ENCODE measurements around the gene DRC7.
"Not testable (repeated sequence)": the region's sequence is repeated elsewhere in the genome, so short reads cannot be mapped to it uniquely, and the experiment has no call there.

The DRC7 gene

DNA sequence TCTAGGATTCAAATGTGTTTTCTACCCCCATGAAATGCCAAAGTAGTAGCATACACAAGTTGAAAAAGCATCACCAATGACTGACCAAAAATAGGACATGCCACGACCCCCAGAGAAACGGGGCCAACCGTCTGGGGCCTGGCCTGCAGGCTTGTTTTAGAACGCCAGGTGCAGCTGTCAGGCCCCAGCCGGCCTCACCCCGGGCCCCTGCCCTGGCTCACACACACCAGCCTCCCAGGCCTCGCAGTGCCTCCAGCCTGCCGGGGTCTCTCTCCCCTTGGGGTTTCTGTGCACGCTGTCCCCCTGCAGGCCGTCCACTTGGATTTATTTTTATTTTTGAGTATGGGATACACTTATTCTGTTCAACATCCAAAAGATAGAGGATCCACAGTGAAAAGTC is 48.9 kb downstream of the DRC7 start:
- intact Hi-C loops (cut with DNase I) = no loop called here
- DNase-seq = peak in 2 of 10 donors; percentile 66 to 69

DNA sequence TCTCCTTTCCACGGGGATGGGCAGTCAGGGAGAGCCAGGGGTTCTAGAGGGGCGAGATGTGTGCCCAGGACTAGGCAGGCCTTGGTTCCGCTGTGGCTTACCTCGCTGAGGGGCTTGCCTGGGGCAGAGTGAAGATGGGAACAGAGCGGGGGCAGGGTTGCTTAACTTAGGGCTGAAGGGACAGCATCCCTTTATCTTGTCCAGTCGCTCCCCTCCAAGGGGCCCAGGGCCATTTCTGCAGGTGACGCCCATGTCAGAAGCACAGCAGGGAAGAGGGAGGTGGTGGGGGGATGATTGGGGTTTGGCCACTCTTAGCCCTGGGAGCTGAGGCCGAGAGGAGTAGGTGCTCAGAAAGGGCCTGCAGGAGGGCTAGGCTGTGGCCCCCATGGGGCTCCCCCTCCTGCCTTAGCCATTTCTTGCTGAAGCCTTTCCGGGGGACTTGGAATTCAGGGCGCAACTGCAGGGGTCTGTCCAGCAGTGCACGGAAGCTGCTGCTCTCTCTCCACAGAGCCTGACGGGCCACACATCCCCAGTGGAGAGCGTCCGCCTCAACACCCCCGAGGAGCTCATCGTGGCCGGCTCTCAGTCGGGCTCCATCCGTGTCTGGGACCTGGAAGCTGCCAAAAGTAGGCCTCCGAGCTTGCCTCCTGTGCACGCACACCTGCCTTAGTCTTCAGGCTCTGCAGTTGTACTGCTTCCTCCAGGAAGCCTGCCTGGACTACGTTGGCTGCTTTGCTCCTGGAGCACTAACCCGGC is 49.5 kb downstream of the DRC7 start:
- intact Hi-C loops (cut with DNase I) = no loop called here
- peak in 3 of 10 donors; percentile 59 to 69 (median 63) for DNase-seq

DNA sequence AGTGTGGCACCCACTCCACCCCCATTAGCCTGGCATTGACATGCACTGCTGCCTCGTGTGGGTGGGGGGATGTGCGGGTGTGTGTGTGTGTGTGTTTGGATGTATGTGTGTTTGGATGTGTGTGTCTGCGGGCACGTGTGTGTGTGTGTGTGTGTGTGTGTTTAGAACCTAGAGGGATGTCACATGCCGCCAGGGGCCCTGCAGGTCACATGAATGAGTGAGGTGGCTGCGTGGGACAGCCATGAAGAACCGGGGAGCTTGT is 50.0 kb downstream of the DRC7 start:
- intact Hi-C loops (cut with DNase I) = no loop called here

DNA sequence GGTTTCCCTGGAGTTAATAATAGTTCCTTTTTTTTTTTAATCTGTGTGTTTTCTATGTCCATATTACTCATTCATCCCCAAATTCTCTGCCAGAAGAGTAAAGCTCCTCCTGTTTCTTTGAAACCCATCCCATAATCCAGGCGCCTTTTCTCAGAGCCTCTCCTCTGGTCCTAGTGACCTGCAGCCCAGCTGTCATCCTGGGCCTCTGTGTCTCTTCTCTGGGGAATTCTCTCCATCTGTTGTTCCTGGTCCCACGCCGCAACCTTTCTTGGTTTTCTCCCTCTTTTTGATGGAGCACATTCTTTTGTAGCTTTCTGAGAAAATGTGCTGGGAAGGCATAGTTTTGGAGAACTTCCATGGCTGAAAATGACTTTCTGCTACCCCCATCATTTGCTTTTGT is 51.2 kb downstream of the DRC7 start:
- intact Hi-C loops (cut with DNase I) = no loop called here

More for the DNA sequence above, 50.0 kb downstream of the DRC7 start:
- peak in 2 of 10 donors; percentile 26 to 35 for DNase-seq

DNA sequence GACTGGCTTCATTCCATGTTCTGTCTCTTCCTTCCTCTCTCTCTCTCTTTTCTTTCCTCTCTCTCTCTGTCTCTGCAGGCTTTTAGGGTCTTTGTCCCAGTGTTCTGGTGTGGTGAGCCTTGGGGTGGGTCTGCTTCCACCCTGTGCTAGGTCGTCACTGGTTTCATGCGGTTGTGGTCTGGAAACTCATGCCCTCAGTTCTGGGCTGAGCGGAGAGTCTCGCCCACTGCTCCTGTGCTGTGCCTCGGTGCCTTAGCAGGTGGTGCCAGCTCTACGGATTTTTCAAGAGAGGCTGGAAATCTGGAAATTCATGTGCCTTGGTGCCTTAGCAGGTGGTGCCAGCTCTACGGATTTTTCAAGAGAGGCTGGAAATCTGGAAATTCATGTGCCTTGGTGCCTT is 51.7 kb downstream of the DRC7 start:
- intact Hi-C loops (cut with DNase I) = not testable (repeated sequence)

More for the DNA sequence above, 51.2 kb downstream of the DRC7 start:
- DNase-seq = peak in 3 of 10 donors; percentile 21 to 62 (median 36)

DNA sequence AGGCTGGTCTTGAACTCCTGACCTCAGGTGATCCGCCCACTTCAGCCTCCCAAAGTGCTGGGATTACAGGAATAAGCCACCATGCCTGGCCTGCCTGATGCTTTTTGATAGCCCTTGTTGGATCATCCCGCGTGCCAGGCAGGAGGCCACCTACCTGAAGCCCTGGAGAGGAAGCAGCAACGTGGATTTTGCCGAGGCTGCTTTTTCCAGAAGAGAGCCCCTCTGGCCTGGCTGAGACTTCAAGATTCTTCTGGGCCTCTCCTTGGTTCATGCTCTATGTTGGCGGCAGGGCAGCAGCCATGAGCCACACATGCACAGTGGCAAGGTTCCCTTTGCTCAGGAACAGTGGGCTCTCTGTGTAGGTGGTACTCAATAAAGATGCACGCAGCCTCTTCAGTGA is 52.5 kb downstream of the DRC7 start:
- intact Hi-C loops (cut with DNase I) = no loop called here
- DNase-seq = peak in 2 of 10 donors; percentile 20 to 76

More for the DNA sequence above, 51.7 kb downstream of the DRC7 start:
- DNase-seq = peak in 3 of 10 donors; percentile 64 to 71 (median 66)

DNA sequence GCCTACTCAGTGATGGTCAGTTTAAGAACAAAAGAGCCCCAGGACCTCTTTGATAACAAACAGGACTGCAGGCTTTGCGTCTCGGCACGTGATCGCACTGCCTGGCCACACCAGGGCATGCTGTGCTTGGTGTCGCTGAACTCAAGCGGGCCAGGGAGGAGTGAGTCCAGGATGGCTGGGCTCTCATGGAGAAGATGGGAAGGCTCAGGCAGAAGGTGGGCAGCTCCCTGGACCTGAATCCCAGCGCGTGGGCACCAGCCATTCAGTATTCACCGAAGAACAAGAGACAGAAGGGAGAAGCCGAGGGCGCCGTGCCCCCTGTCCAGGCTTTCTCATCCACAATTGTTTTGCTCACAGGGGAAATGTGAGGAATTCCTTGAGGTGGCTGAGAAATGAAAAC is 52.9 kb downstream of the DRC7 start:
- intact Hi-C loops (cut with DNase I) = no loop called here
- peak in 3 of 10 donors; percentile 82 to 87 (median 87) for DNase-seq

DNA sequence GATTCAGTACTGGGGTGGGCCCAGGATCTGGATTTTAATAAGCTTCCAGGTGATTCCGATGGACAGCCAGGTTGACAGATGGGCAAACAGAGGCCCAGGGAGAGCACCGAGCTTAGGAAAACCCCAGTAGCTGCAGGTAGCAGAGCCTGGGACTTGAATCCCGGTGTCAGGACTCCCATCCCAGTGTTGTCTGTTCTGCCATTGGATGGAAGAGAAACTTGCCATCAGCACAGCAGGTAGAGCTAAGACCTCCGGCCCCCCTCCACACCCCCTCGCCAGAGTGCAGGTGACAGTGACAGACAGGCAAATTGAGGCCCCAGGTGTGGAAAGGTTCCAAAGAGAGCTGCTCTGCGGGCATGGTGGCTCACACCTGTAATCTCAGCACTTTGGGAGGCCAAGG is 53.4 kb downstream of the DRC7 start:
- DNase-seq = peak in 3 of 10 donors; percentile 39 to 58 (median 54)
- intact Hi-C loops (cut with DNase I) = no loop called here

DNA sequence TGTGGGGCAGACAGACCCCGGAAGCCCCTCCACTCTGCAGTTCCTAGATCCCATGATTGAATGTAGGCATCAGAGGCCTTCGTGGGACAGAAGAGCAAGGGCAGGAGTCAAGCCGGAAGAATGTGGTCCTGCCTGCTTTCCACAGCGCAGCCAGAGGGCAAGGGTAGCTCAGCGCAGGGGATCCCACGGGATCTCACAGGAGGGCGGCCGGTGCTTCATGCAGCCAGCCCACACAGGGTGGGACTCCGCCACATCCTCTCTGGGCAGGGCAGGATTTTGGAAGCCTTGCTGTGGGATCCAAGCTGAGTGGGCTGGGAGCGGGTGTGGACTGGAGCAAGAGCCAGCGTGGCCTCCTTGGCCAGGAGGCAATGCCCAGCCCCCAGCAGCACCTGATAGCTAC is 54.0 kb downstream of the DRC7 start:
- peak in 3 of 10 donors; percentile 41 to 70 (median 59) for DNase-seq
- intact Hi-C loops (cut with DNase I) = no loop called here

DNA sequence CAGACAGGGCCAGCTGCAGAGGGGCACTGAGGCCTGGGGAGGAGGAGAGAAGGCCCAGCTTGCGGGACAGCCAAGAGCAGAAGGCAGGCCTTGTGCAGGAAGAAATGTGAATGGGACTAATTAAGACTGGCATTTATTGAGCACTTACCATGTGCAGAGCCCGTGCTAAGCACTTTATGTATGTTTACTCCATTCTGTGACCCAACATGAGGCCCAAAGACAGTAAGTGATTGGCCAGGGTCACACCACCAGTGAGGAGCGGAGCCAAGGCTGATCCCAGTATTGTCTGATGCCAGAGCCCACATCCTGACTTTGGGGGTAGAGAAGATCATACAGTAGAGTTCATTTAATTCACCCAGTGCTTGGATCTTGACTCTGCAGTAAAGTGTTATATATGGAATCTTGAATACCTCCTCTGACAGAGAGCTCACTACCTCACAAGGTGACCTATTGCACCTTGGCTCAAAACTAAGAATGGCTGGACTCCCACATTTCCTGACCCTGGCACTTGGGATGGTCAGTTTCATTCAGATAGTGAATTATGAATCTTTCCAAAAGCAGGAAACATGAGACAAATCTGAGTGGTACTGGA is 54.6 kb downstream of the DRC7 start:
- peak in 2 of 10 donors; percentile 10 to 70 for DNase-seq
- intact Hi-C loops (cut with DNase I) = no loop called here

DNA sequence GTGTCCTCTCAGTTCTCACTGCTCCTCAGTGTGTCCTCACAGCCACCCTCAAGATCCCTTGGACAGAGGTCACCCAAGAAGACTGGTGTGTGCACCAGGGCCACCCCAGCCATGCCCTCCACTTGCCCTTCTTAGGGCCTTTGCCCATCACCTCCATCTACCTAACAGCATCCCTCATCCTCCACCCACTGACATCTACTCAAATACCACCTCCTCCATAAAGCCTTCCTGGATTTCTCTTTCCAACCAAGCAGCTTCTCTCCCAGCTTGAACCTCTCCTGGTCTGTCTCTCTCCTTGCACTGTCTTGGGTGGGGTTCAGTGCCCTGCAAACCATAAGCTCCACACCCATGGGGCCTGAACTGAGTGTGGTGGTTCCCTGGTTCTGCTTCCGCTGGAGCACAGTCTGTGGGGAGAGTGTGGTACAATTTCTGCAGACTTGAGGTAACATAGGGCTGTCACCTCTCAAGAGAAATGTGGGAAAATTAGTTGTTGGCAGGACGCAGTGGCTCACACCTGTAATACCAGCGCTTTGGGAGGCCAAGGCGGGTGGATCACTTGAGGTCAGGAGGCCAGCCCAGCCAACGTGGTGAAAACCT is 55.3 kb downstream of the DRC7 start:
- intact Hi-C loops (cut with DNase I) = no loop called here
- peak in 2 of 10 donors; percentile 18 to 23 for DNase-seq

DNA sequence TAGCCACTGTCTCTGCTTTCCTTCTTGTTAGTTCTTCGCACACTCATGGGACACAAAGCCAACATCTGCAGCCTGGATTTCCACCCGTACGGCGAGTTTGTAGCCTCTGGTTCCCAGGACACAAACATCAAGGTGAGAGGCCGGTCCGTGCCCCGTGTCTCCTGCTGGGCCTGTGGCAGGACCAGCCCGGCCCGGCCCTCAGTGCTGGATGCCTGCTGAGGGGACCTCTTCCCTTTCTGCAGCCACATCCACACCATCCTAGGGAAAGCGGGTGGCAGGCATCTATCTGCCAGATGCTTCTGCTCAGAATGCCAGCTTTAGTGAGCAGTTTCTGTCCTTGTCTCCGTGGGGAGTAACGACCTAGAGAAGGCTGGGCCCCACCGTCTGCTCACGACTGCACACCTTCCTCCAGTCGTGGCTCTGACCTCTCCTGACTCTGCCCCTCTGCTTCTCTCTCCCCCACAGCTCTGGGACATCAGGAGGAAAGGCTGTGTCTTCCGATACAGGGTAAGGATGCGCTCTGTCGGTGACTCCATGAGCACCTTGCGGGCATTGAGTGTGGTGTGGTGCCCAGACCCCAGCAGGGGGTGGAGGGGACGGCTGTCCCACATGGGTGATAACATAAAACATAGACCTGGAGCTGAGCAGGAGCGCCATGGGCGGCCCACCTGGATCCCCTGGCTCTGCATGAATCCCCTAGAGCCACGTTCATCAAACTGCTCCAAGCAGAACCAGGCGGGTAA is 56.4 kb downstream of the DRC7 start:
- DNase-seq = peak in 2 of 10 donors; percentile 66 to 68
- intact Hi-C loops (cut with DNase I) = no loop called here

DNA sequence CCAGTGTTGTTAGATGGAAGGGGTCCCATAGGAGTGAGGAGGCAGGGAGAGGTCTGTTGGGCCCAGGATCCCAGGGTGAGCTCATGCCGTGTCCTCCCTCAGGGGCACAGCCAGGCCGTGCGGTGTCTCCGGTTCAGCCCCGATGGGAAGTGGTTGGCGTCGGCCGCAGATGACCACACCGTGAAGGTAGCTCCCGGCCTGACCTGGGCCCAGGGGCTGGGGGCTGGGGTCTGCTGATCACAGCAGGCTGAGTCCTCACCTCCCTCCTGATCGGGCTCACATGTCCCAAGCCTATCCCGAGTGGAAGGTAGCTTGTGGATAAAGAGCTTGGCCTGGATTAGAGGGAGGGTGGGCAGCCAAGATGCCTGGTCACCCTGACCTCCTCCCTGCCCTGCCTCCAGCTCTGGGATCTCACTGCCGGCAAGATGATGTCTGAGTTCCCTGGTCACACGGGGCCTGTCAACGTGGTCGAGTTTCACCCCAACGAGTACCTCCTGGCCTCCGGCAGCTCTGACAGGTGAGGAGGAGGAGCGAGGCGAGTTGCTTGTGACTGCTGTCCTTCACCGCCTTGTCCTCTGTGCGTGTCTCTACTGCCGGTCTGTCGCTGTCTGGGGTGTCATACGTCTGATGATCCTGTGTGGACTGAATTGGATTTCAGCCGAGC is 57.1 kb downstream of the DRC7 start:
- intact Hi-C loops (cut with DNase I) = no loop called here
- DNase-seq = peak in 3 of 10 donors; percentile 39 to 66 (median 58)

DNA sequence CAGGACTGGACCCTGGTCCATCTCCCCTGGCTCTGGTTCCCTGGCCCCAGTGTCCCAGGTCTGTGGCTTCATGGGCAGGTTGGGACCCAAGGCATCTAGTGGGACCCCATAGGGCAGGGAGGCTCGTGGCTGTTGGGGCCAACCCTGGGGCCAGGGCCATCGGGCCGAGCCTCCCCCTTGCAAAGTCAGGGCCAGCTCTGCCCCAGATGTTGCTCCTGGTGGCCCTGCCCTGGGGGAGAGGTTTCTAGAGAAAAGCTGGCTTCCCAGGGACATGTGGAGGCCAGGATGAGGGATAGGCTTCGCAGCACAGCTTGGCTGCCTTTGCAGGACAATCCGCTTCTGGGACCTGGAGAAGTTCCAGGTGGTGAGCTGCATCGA is 57.6 kb downstream of the DRC7 start:
- intact Hi-C loops (cut with DNase I) = no loop called here
- peak in 4 of 10 donors; percentile 4 to 64 (median 58) for DNase-seq

DNA sequence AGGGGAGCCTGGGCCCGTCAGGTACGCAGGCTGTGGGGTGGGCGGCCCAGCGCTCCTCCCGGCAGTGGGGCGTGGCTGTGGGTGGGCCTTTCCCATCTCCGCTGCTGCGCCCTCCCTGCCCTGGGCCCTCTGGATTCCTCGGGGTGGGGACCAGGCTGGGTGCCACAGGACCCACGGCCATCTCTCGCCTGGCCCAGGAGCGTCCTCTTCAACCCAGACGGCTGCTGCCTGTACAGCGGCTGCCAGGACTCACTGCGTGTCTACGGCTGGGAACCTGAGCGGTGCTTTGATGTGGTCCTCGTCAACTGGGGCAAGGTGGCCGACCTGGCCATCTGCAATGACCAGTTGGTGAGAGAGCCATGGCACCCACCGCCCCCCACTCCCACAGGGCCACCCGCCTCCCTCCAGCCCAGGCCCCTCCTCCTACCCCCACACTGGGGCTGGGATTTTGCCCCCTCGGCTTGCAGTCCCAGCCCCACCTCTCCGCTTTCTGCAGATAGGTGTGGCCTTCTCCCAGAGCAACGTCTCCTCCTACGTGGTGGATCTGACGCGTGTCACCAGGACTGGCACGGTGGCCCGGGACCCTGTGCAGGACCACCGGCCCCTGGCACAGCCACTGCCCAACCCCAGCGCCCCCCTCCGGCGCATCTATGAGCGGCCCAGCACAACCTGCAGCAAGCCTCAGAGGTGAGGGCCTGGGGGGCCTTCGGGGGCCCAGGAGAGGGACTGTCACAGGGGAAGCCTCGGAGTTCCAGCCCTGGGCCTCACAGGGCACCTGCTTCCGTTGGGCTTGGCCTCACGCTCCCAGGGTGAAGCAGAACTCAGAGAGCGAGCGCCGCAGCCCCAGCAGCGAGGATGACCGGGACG is 58.2 kb downstream of the DRC7 start:
- DNase-seq = peak in 4 of 10 donors; percentile 24 to 78 (median 66)
- intact Hi-C loops (cut with DNase I) = no loop called here

DNA sequence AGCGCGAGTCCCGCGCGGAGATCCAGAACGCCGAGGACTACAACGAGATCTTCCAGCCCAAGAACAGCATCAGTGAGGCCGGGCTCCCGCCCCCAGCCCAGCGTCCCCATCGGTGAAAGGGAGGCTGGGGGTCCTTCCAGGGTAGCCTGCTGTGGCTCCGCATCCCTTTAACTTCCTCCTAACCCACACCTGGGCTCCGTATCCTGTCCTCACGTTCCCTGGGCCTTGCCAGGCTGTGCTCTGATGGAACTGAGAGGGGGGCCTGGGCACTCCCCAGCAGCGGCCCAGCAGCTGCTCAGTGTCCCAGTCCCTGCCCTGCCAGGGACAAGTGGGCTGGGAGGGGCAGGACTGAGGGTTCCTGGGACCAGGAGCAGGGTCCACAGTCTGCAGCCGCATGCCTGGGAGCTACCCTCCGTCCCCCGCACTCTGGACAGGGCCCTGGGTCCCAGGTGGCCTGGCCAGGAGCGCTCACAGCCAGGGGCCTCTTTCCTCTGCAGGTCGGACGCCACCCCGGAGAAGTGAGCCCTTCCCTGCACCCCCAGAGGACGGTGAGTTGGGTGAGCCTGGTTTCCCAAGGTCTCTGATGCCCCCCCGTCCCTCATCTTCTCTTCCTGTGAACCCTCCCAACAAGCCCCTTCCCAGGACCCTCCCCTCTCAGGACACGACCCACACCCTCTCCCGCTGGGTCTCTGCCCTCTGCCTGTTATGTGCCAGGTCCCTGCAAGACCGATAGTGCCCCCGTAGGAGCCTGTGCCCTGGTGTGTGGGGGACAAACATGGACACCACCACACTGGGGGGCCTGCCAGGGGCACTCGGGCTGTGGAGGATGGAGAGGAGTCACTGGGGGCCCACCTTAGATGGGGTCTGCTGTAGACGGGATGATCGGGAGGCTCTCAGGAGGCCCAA is 59.1 kb downstream of the DRC7 start:
- intact Hi-C loops (cut with DNase I) = no loop called here
- DNase-seq = peak in 4 of 10 donors; percentile 6 to 79 (median 68)

DNA sequence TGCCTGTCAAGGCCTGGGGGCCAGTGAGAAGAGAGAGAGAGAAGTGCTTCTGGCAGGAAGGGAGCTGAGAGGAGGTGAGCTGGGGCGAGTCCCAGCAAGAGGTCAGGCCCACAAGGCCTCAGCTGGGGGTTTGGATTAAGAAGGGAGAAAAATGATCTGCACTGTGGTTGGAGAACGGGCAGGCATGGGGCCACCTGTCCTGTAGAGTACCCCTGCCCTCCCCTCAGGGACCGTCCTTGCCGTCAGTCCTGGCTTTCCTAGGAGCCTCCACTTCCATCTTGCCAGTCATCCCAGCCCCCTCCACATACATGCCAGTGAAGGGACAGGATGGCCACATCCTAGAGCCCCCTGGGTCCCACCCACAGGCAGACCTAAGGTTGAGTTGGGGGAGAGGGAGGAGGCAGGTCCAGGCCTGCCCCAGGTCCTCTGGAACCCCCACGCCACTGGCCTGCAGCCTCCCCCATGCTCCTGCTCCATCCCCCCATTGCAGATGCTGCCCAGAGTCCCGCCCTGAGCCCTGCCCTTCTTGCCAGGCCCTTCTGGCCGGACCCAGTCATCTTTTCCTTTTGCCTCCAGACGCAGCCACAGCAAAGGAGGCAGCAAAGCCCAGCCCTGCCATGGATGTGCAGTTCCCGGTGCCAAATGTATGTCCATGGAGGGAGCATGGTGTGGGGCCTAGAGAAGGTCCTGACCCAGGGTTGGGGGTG is 59.9 kb downstream of the DRC7 start:
- intact Hi-C loops (cut with DNase I) = loop anchor here (5.0 kb wide), 1 partner anchor 248 kb away; the partner anchor contains the start of genes USB1 and ZNF319
- DNase-seq = peak in 4 of 10 donors; percentile 4 to 67 (median 45)

Data from posterior cingulate gyrus (tissue), 11 donors.